ENCODE data around the gene KRTAP10-12.

GRCh38 chr21:44650265-44650972, 46.6 kb upstream of the KRTAP10-12 start:
- TF ChIP-seq CTCF (IDR thresholded peaks at IDR 0.05 in 2 of 3, conservative IDR thresholded peaks at IDR 0.05 in 1 of 3; ENCODE audit: borderline replicate concordance in 1 of 3, insufficient read depth in 1 of 3, low read depth in 2 of 3, low read length in 2 of 3): no peak
- TF ChIP-seq POLR2AphosphoS5 (IDR thresholded peaks at IDR 0.05; ENCODE audit: low read depth, low read length): no peak
- TF ChIP-seq SIN3A (IDR thresholded peaks at IDR 0.05; ENCODE audit: low read depth): no peak
- no peak for TF ChIP-seq EZH2 (IDR thresholded peaks at IDR 0.05)
- no peak for TF ChIP-seq ATF3 (IDR thresholded peaks at IDR 0.05)
- TF ChIP-seq POLR2A (IDR thresholded peaks at IDR 0.05; ENCODE audit: borderline replicate concordance, extremely low read depth, insufficient read depth, insufficient read length): no peak
- no peak for TF ChIP-seq RAD21 (IDR thresholded peaks at IDR 0.05; ENCODE audit: low read depth)
- no peak for TF ChIP-seq SP1 (IDR thresholded peaks at IDR 0.05; ENCODE audit: low read depth)
- TF ChIP-seq EGR1 (IDR thresholded peaks at IDR 0.05; ENCODE audit: low read depth): no peak
- TF ChIP-seq EZH2phosphoT487 (IDR thresholded peaks at IDR 0.05; ENCODE audit: borderline replicate concordance): no peak
- TF ChIP-seq CBX3 (IDR thresholded peaks at IDR 0.05; ENCODE audit: low read depth): no peak
- TF ChIP-seq CEBPB (IDR thresholded peaks at IDR 0.05; ENCODE audit: low read depth): no peak
